COLO829 (cell line): ENCODE data around the gene SKIC2.

Experiments
- DNase-seq: peaks from one replicate; pipeline ENCODE4 v3.0.0; 2012; ENCODE audit warnings: low spot score

SKIC2 gene

DNA sequence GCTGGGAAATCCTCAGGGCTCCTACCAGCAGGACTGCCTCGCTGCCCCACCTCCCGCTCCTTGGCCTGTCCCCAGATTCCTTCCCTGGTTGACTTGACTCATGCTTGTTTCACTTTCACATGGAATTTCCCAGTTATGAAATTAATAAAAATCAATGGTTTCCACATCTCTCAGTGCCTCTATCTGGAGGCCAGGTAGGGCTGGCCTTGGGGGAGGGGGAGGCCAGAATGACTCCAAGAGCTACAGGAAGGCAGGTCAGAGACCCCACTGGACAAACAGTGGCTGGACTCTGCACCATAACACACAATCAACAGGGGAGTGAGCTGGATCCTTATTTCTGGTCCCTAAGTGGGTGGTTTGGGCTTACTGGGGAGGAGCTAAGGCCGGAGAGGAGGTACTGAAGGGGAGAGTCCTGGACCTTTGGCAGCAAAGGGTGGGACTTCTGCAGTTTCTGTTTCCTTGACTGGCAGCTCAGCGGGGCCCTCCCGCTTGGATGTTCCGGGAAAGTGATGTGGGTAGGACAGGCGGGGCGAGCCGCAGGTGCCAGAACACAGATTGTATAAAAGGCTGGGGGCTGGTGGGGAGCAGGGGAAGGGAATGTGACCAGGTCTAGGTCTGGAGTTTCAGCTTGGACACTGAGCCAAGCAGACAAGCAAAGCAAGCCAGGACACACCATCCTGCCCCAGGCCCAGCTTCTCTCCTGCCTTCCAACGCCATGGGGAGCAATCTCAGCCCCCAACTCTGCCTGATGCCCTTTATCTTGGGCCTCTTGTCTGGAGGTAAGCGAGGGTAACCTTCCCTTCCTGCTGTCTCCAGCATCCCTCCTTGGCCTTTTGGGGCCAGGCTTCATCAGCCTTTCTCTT, 13.2 kb upstream of the SKIC2 start, which contains the start of gene CFB:
TSS of gene CFB (plus strand) at position 589 of the 863 bp plus-strand sequence. CDS start at position 716, 127 bp downstream.
- DNase-seq: no peak

DNA sequence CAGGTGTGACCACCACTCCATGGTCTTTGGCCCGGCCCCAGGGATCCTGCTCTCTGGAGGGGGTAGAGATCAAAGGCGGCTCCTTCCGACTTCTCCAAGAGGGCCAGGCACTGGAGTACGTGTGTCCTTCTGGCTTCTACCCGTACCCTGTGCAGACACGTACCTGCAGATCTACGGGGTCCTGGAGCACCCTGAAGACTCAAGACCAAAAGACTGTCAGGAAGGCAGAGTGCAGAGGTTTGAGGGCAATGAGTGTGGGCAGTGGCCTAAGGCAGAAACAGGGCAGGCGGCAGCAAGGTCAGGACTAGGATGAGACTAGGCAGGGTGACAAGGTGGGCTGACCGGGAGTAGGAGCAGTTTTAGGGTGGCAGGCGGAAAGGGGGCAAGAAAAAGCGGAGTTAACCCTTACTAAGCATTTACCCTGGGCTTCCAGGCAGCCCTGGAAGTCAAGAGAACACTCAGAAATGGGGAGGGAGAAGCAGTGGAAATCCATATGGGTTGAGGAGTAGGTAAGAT, 12.5 kb upstream of the SKIC2 start:
- DNase-seq: no peak

DNA sequence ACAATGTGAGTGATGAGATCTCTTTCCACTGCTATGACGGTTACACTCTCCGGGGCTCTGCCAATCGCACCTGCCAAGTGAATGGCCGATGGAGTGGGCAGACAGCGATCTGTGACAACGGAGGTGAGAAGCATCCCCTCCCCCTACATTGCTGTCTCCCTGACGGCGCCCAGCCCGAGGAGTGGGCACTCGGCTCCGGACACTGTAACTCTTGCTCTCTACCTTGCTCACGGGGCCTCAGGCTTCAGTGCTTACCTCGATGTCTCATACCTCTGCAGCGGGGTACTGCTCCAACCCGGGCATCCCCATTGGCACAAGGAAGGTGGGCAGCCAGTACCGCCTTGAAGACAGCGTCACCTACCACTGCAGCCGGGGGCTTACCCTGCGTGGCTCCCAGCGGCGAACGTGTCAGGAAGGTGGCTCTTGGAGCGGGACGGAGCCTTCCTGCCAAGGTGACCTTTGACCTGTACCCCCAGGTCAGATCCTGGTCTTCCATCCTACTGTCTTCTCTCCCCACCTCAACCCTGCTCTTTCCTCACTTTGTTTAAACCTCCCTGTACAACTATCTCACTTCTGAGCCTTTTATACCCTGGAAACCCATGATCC, 11.8 kb upstream of the SKIC2 start:
- no peak for DNase-seq

DNA sequence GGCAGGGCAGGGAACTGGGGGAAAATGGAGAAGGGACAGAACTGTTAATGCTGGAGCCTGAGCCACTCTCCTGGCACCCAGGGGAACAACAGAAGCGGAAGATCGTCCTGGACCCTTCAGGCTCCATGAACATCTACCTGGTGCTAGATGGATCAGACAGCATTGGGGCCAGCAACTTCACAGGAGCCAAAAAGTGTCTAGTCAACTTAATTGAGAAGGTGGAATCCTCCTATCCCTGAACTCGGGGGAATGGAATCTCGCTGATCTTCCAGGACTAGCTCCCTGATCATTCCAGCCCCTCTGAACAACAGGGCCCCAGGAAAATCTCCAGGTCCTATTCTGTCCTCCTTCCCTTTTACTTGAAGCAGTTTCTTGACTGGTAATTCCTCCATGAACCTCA, 11.1 kb upstream of the SKIC2 start:
- DNase-seq: no peak

DNA sequence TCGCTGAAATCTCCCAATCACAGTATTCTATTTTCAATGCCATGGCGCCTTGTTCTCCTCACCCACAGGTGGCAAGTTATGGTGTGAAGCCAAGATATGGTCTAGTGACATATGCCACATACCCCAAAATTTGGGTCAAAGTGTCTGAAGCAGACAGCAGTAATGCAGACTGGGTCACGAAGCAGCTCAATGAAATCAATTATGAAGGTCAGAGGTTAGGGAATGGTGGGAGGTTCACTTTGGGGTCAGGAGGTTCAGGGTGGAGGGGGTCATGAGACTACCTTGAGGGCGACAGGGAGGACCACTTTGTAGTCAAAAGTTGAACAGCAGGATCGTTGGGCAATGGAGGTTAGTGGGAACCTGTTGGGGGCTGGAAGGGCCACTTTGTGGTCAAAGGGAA, 10.7 kb upstream of the SKIC2 start:
- no peak for DNase-seq

DNA sequence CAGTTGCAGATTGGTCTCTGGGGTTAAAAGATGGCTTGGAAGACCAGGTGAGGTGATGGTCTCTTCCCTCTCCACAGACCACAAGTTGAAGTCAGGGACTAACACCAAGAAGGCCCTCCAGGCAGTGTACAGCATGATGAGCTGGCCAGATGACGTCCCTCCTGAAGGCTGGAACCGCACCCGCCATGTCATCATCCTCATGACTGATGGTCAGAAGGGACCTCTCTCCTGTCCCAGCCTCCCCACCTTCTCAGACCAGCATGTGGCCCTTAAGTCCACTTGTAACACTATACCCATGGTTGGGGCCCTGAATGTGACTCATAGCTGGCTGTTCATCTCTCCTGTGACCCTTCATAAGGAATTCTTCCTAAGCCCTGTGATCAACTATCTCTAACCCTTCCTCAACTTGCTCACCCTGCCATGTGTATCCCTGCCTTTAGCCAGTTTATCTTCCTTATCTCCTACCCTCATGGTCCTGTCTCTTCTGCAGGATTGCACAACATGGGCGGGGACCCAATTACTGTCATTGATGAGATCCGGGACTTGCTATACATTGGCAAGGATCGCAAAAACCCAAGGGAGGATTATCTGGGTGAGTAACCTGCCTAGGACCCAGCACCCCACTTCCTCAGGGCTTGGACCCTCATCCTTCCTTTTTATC, 10.1 kb upstream of the SKIC2 start:
- no peak for DNase-seq

DNA sequence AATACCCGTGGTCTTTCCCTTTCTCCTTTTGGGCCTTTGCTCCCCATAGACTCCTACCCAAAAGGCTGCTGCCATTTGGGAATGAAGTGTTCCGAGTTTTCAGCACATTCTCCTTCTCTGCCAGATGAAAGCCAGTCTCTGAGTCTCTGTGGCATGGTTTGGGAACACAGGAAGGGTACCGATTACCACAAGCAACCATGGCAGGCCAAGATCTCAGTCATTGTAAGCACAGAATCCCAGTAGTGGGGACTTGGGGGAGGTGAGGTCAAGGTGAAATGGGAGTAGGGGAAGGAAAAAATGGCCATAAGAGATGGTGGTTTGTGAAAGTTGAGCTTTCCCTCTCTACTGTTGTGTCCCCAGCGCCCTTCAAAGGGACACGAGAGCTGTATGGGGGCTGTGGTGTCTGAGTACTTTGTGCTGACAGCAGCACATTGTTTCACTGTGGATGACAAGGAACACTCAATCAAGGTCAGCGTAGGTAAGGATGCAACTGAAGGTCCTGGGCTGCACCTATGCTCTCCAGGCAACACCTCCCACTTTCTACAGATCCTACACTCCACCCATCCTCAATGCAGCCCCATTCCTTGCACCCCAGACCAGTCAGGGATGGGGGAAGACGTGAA, 8.9 kb upstream of the SKIC2 start:
- DNase-seq: no peak

DNA sequence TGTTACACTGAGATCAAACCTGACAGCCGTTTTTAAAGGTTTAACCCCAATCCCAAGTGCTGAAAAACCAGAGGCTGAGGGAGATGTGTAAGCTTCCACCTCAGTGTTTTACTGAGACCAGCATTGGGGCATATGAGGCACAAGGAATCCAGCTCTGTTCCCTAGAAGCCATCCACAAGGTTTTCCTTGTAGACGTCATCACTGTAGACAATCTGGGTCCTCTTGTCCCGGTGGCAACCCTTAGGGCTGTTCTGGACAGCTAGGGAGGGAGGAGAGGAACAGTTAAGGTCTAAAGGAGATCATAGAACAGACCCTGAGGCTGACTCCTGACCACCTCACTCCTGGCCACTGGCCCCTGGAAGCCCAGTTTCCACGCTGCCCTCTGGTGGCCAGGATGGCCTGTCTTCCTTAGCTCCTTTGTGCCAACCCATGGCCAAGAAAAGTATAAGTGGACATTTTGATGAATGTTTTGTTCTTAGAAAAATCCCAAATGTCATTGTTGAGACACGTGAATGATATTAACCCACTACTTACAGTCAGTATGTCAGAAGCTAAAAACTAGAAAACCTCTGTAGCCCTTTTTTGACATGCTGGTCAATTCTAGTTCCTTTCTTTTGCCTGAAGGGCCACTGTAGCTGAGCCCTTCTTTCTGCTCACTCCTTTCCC, 6.7 kb upstream of the SKIC2 start:
- peak; percentile 68 for DNase-seq

DNA sequence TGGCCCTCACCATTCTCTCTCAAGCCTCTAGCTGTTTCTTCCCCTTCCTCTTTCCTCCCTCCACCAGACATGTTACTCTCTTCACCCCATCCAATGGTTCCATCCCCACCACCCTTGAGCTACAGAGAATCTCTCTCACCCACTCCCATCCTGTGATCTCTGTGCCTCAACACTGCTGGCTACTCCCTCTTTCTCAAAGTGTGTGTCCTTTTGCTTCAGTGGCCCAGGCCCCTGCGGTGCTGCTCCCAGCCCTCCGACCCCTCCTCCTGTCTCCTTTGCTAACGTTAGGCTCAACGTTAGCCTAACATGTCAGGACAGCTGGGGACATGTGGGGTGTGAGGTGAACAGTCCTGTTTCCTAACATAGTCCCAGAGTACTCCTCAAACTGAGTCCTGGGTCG, 6.1 kb upstream of the SKIC2 start:
- DNase-seq: no peak

DNA sequence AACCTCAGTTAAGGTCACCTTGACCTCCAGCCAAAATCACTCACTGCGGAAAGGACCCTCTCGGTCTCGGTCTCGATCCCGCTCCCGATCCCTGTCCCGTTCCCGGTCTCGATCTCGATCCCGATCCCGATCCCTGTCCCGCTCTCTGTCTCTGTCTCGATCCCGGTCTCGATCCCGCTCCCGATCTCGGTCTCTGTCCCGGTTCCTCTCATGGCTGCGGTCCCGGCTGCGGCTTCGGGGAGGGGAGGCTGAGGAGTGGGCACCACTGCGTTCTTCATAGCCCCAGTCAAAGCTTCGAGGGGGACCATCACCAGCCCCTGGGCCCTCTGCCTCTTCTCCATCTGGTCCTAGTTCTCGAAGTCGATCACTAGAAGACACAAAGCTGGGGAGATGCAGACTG, 4.5 kb upstream of the SKIC2 start:
- DNase-seq: no peak

DNA sequence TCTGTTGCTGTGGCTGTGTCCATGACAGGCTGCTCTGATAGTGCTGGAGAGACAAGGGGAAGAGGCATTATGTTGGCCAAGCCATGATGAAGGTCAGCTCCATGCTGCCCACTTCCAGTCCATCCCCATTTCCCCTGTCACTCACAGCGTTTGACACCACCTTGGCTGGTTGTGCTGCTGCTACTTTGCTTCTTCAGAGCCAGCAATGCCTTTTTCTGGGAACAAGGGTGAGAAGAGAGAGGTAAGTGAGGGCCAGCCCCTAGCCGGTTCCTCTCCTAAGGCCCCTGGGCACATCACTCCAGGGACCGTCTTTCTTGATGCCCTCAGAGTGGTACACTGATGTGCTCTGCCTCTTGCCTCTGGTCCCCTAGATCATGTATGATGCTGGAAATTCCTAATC, 2.2 kb upstream of the SKIC2 start:
- no peak for DNase-seq

DNA sequence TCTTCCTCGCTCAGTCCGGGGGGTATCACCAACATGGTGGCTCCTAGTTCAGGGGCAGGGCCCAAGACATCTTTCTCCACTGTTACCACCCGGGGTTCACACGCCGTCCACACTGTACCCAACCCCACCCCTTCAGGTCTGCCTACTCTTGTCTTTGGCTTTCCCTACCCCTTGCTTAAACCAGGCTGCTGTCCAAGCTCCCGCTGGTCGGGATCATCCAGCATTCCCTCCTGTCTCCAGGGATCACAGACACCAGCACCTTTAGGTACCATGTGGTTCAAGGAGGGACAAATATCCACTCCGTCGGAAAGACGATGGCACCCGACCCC, 599 bp upstream of the SKIC2 start:
- no peak for DNase-seq

DNA sequence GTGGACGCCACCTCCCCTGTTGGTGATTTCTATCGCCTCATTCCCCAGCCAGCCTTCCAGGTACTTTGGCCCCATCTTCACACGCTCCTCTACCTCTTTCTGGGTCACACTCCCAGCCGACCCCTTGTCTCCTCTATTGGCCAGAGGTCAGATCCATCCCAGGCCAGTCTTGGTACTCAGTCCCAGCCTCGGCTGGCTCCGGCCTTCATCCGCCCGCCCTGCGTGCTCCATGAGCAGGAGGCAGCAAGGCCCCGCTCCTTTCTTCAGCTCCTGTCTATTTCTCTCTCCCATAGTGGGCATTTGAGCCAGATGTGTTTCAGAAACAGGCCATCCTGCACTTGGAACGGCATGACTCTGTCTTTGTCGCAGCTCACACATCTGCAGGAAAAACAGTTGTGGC, 2.6 kb downstream of the SKIC2 start:
- no peak for DNase-seq

DNA sequence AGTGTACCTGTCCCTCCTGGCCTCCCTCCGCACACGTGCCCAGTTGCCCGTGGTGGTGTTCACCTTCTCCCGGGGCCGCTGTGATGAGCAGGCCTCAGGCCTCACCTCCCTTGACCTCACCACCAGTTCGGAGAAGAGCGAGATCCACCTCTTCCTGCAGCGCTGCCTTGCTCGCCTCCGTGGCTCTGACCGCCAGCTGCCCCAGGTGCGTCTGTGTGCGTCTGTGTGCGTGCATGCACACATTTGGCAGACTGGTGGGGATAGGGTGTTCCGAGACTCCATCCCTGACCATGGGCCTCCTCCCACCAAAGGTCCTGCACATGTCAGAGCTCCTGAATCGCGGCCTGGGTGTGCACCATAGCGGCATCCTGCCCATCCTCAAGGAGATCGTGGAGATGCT, 4.9 kb downstream of the SKIC2 start:
- DNase-seq: no peak

DNA sequence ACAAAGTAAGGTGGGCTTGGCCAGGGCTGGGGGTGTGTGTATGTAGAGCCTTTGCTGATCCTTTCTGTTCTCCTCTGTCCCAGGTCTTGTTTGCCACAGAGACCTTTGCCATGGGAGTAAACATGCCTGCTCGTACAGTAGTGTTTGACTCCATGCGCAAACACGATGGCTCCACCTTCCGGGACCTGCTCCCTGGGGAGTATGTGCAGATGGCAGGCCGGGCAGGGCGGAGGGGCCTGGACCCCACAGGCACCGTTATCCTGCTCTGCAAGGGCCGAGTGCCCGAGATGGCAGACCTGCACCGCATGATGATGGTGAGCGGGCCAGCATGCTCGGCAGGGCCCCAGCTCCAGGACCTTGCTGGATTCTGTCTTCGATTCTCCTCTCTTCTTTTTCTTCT, 6.7 kb downstream of the SKIC2 start:
- DNase-seq: no peak

DNA sequence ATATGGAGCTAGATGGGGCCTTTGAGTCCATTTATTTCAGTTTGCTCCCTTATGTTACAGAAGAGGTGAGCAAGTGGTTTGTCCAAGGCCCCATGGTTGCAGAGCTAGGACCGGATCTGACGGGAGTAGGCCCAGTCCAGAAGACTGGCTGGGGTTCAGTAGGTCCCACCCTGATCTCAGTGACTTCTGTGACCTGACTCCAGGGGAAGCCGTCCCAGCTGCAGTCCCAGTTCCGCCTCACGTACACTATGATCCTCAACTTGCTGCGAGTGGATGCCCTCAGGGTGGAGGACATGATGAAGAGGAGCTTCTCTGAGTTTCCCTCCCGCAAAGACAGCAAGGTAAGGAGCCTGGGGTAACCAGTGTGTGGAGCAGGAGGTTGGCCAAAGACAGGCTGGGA, 7.5 kb downstream of the SKIC2 start:
- no peak for DNase-seq

DNA sequence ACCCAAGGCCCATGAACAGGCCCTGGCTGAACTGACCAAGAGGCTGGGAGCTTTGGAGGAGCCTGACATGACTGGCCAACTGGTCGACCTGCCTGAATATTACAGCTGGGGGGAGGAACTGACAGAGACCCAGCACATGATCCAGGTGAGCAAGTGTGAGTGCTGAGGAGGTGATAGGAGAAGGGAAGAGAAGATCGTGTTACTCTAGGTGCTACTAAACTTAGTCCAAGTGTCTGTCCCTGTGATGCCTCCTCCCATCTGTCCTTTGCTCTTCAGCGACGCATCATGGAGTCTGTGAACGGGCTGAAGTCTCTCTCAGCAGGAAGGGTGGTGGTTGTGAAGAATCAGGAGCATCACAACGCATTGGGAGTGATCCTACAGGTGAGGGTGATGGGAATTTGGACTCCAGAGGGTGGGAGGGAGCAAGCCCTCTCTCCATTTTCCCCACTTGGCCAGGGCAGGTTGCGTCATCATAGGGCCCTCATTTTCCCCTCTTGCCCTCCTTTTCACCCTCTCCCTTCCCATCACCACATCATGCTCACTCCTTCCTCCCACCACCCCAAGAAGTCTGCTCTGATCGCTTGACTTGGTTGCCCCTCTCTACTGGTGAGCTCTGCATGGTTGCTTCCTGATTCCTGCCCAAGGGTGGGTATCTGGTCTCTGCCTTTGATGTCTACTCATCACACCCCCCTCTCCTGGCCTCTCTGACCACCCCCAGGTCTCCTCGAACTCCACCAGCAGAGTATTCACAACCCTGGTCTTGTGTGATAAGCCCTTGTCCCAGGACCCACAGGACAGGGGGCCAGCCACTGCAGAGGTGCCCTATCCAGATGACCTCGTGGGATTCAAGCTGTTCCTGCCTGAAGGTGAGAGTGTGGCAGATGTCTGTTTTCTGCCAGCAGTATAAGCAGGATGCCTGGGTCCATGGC, 8.3 kb downstream of the SKIC2 start:
- DNase-seq: no peak

DNA sequence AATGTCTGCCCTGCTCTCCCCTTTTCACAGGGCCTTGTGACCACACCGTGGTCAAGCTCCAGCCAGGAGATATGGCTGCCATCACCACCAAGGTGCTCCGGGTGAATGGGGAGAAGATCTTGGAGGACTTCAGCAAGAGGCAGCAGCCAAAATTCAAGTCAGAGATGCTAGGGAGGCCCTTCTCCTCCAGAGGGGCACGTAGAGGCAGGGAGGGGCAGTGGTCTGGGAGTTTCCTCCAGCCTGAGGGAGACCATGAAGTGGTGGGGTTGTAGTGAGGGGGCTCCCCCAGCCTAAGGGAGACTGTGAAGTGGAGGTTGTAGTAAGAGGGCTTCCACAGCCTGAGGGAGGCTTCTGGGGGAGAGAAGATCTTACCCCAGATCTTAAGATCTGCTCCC, 8.9 kb downstream of the SKIC2 start:
- no peak for DNase-seq

DNA sequence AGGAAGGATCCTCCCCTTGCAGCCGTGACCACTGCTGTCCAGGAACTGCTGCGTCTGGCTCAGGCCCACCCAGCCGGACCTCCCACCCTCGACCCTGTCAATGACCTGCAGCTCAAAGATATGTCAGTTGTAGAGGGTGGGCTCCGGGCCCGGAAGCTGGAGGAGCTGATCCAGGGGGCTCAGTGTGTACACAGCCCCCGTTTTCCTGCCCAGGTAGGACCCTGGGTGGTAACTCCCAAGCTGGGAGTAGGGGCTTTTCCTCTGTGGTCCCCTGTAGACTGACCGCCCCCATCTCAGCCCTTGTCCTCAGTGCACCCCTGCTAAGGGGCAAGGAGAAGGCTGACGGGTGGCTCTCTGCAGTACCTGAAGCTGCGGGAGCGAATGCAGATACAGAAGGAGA, 9.4 kb downstream of the SKIC2 start:
- no peak for DNase-seq

DNA sequence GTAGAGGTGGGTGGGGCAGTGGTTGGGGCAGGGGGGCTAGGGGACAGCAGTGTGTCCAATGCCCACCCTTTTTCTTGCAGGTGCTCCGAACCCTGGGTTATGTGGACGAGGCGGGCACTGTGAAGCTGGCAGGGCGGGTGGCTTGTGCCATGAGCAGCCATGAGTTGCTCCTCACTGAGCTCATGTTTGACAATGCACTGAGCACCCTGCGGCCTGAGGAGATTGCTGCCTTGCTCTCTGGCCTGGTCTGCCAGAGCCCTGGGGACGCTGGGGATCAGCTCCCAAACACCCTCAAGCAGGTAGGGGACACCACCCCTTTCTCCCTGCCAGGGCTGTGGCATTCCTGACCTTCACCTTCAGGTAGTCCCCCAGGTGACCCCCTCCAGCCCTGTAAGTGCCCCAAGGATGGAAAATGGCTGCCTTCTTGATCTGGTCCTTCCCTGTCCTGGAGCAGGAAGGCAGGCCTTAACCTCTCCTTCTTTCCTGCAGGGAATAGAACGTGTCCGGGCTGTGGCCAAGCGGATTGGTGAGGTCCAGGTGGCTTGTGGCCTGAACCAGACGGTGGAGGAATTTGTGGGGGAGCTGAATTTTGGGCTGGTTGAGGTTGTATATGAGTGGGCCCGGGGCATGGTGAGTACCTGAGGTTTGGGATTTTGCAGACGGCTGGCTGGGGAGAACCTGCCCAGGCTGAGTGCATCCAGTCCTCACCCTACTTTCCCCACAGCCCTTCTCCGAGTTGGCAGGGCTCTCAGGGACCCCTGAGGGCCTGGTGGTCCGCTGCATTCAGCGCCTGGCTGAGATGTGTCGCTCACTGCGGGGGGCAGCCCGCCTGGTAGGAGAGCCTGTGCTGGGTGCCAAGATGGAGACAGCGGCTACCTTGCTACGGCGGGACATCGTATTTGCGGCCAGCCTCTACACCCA, 10.1 kb downstream of the SKIC2 start:
- no peak for DNase-seq
